ENCODE results near the gene BCAS3.

Gene BCAS3

DNA sequence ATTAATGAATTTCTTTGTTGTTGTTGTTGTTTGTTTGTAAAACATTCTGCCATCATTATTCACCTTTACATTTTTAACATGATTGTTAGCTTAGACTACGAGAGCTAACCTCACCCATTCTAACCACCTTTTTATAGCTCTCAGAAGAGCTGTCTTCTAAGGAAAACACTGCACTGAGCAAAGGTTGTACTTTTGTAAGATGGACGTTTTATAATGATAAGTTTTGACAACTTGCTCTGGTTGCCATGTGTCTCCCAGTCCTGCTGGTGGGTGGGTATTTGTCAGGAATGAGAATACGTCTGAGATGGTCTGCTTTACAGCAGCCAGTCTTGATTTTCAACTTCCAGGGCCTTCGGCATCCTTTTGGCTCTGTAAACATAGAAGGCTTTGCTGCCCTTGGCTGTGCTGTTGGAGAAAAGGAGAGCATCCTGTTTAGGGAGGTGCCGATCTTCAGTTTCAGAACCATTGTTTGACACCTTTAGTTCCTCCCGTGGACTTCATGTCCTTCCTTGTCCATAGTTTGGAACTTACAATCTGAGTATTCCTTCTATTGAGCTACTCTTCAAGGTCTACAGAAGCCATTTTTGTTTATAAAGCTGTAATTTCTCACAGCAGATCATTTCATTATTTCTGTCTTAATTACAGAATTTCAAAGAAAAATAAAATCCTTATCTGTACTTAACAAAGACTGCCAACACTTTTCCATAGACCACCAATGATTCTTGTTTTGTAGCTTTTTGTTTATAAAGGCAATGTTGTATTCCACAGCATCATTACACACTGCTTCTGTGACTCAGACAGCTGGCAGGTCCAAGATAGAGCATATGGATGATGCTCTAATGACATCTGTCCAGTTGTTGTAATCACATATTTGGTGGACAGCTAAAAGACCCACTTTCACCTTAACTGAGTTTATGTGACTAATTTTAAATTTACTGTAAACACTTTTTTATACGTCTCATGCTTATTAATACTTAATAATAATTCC is 451.9 kb downstream of the BCAS3 start:
- TF ChIP-seq, protein P1, sequence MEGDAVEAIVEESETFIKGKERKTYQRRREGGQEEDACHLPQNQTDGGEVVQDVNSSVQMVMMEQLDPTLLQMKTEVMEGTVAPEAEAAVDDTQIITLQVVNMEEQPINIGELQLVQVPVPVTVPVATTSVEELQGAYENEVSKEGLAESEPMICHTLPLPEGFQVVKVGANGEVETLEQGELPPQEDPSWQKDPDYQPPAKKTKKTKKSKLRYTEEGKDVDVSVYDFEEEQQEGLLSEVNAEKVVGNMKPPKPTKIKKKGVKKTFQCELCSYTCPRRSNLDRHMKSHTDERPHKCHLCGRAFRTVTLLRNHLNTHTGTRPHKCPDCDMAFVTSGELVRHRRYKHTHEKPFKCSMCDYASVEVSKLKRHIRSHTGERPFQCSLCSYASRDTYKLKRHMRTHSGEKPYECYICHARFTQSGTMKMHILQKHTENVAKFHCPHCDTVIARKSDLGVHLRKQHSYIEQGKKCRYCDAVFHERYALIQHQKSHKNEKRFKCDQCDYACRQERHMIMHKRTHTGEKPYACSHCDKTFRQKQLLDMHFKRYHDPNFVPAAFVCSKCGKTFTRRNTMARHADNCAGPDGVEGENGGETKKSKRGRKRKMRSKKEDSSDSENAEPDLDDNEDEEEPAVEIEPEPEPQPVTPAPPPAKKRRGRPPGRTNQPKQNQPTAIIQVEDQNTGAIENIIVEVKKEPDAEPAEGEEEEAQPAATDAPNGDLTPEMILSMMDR (IDR thresholded peaks at IDR 0.05; ENCODE audit: low read depth, low read length): no peak
- peak in 1 of 2 donors; percentile 59 for DNase-seq (ENCODE audit: low read depth in 2 of 2)
- H3K4me3 ChIP-seq (replicated peaks in 1 of 2; ENCODE audit: low read depth in 2 of 2, low read length in 2 of 2): no peak overlapping the region

DNA sequence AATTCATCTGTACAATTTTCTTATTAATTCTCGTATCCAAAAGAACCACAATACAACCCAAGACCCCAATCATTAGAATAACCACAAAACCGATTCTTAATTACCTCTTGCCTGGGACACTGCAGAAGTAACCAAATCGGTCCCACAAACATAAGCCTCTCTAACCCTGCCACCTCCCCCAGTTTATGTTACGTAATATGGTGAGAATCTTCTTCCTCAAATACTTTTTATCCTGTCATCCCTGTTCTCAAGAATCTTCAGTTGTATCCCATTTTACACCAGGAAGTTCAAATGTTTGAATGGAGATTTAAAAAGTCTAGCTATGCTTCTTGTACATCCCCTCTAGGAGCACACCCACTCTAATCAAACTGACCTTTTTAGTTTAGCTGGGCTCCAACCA is 452.7 kb downstream of the BCAS3 start:
- TF ChIP-seq, protein P1 (IDR thresholded peaks at IDR 0.05; ENCODE audit: low read depth, low read length): no peak
- no peak for DNase-seq (ENCODE audit: low read depth in 2 of 2)
- no peak overlapping the region for H3K4me3 ChIP-seq (replicated peaks in 1 of 2; ENCODE audit: low read depth in 2 of 2, low read length in 2 of 2)

DNA sequence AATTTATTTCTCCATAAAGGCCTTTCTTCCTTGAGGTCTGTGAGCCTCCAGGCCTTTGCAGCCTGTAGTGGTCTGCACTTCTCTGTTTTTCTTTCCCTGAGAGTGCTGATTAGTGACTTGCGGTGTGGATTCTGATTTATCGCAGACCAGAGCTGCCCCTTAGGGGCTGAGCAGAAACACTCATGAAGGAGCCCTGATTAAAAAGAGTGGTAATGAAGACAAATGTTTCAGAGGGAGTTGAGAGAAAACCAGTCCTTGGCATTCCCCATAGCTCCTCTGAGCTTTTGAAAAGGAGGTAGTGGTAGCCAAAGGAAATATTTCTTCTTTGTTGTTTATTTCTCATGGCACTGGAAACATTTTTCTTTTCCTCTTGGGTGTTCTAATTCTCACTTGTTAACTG is 453.9 kb downstream of the BCAS3 start:
- DNase-seq (ENCODE audit: low read depth in 2 of 2): no peak
- H3K4me3 ChIP-seq (replicated peaks in 1 of 2; ENCODE audit: low read depth in 2 of 2, low read length in 2 of 2): no peak overlapping the region

DNA sequence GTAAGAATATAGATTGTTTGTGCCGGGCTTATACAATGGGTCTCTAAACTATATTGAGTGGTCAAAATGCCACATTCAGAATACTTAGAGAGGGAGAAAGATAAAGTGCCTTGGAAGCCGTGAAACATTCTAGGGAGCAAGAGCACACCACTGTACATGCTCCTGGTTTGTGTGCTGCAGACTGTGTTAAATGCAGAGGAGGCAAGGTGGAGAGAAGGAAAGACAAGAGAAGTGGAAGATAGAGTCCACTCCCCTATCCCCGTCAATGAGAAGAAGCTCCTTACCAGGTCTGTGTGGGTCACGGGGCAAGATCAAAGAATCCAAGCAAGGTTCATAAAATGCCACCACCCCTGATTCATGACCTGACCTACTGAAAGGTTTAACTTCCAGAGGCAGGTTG is 454.9 kb downstream of the BCAS3 start:
- TF ChIP-seq, protein P1 (IDR thresholded peaks at IDR 0.05; ENCODE audit: low read depth, low read length): no peak
- no peak for DNase-seq (ENCODE audit: low read depth in 2 of 2)
- no peak overlapping the region for H3K4me3 ChIP-seq (replicated peaks in 1 of 2; ENCODE audit: low read depth in 2 of 2, low read length in 2 of 2)

More for the DNA sequence above, 453.9 kb downstream of the BCAS3 start:
- TF ChIP-seq, protein P1 (IDR thresholded peaks at IDR 0.05; ENCODE audit: low read depth, low read length): no peak

DNA sequence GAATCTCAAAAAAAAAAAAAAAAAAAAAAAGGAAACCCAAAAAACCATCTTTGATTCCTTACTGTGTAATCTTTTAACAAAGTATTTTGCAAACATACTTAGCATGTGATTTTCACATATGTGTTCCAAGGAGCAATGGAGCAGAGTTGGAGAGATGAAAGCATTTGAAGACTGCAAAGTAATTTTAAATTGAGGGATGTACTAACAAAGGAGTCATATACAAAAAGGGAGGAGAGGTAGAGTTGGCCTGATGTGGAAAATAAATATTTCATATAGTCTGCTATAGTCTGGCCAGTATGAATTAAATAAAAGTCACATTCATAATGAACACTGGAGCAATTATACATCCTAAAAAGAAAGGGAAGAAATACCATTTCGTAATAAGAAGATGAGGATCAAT is 456.2 kb downstream of the BCAS3 start:
- no peak overlapping the region for H3K4me3 ChIP-seq (replicated peaks in 1 of 2; ENCODE audit: low read depth in 2 of 2, low read length in 2 of 2)
- DNase-seq (ENCODE audit: low read depth in 2 of 2): no peak
- TF ChIP-seq, protein P1 (IDR thresholded peaks at IDR 0.05; ENCODE audit: low read depth, low read length): no peak

DNA sequence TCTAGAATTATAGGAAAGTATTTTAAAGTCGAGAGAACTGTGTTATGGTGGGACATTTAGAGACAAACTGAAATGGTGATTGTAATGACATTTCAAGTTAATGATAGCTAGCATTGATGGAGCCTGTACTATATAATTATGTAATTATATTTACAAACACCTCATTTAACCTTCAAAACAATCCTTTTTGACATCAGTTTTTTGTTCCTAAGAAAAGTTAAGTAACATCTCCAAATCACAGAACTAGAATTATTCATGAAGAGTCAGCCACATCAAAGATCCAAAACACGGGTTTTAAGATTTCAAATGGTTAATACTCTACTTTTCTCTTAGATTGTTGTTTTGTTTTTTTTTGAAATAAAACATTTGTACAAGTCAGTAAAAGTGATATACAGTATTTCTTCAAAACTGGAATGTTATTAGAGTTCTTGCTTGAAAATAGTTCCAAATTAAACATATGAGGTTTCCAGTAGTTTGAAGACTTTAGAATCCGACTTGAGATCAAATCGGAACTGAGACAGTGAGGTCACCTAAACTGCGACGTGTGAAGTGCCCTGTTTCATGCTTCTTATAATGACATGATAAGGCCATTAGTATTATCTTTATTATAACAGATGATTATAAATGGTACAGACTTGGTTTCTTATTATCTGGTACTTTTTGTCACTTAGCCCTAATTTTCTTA is 457.0 kb downstream of the BCAS3 start:
- H3K4me3 ChIP-seq (replicated peaks in 1 of 2; ENCODE audit: low read depth in 2 of 2, low read length in 2 of 2): no peak overlapping the region
- TF ChIP-seq, protein P1 (IDR thresholded peaks at IDR 0.05; ENCODE audit: low read depth, low read length): no peak
- no peak for DNase-seq (ENCODE audit: low read depth in 2 of 2)
